Vagina (tissue), 2 donors: ENCODE results near the gene TRIM65.

Experiments
- POLR2AphosphoS5 ChIP-seq, 2 donors: sonication (generic); formaldehyde crosslinking; IDR thresholded peaks; one replicate each; pipeline ENCODE4 v1.9.0; 2017; ENCODE audit warnings: antibody characterized with exemption in 2 of 2, mild to moderate bottlenecking in 2 of 2, low read depth in 1 of 2; ENCODE audit not compliant: insufficient read depth in 1 of 2
- TF ChIP-seq, protein P1 (sequence below), 3 experiments: fragments of 450-650 bp in 2 of 3; fragments of 200-600 bp in 1 of 3; sonication (generic) in 1 of 3; IDR thresholded peaks; one replicate each; pipeline ENCODE4 v1.5.1; 2017 to 2019; ENCODE audit warnings: antibody characterized with exemption in 3 of 3, mild to moderate bottlenecking in 2 of 3, moderate library complexity in 2 of 3

DNA sequence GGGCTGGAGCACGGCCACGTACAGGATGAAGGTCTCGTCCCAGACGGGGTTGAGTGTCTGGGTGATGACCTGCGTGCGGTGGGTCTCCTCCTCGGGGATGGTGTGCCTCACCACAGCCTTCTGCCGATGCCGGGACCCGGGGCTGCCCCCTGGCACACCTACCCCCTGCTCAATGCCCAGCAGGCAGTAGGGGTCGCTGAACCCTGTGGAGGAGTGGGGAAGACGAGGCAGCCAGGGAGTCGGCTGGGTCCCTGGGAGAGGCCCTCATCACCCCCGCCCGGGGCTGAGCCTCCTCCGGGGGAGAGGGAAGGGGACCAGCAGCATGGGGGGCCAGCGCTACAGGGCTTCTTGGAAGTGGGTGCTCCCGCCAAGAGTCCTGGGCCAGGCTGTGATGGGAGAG lies 54.3 kb downstream of the TRIM65 start:
- TF ChIP-seq, protein P1, sequence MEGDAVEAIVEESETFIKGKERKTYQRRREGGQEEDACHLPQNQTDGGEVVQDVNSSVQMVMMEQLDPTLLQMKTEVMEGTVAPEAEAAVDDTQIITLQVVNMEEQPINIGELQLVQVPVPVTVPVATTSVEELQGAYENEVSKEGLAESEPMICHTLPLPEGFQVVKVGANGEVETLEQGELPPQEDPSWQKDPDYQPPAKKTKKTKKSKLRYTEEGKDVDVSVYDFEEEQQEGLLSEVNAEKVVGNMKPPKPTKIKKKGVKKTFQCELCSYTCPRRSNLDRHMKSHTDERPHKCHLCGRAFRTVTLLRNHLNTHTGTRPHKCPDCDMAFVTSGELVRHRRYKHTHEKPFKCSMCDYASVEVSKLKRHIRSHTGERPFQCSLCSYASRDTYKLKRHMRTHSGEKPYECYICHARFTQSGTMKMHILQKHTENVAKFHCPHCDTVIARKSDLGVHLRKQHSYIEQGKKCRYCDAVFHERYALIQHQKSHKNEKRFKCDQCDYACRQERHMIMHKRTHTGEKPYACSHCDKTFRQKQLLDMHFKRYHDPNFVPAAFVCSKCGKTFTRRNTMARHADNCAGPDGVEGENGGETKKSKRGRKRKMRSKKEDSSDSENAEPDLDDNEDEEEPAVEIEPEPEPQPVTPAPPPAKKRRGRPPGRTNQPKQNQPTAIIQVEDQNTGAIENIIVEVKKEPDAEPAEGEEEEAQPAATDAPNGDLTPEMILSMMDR (IDR thresholded peaks at IDR 0.05), result no peak
- no peak for TF ChIP-seq POLR2AphosphoS5 (IDR thresholded peaks at IDR 0.05; ENCODE audit: insufficient read depth in 1 of 2, low read depth in 1 of 2)
